HepG2 (cell line): ENCODE data around the gene STX12. TPM values are rescaled to one million over a fixed set of nuclear protein-coding genes. Genes with fewer than 3 reads are reported as not detected.
A peak's percentile ranks its signal among the peaks of the same experiment; 100 is the strongest.

ENCODE experiments used
- AGO1 ChIP-seq: fragments of 200-400 bp; formaldehyde crosslinking; IDR thresholded peaks from 2 replicates; pipeline ENCODE4 v1.6.1; 2017; ENCODE audit warnings: mild to moderate bottlenecking, low read depth, low read length, moderate library complexity; ENCODE audit not compliant: poor library complexity, severe bottlenecking
- CBFB ChIP-seq: sonication (generic); formaldehyde crosslinking; IDR thresholded peaks from 2 replicates; pipeline ENCODE4 v1.4.0; 2020; ENCODE audit warnings: missing genetic modification reagents
- HNRNPK ChIP-seq: fragments of 200-400 bp; formaldehyde crosslinking; IDR thresholded peaks from 2 replicates; pipeline ENCODE4 v1.6.1; 2018; ENCODE audit warnings: low read length, low read depth, moderate library complexity, mild to moderate bottlenecking; ENCODE audit not compliant: poor library complexity, severe bottlenecking
- HNRNPL ChIP-seq: fragments of 200-400 bp; formaldehyde crosslinking; IDR thresholded peaks from 2 replicates; pipeline ENCODE4 v1.6.1; 2017; ENCODE audit warnings: mild to moderate bottlenecking, low read depth, low read length
- JDP2 ChIP-seq: sonication (generic); formaldehyde crosslinking; IDR thresholded peaks from 2 replicates; pipeline ENCODE4 v1.8.1; 2022; ENCODE audit warnings: missing genetic modification reagents, borderline replicate concordance
- PCBP1 ChIP-seq: fragments of 200-400 bp; formaldehyde crosslinking; IDR thresholded peaks from 2 replicates; pipeline ENCODE4 v1.6.1; 2017; ENCODE audit warnings: mild to moderate bottlenecking, low read depth, low read length, borderline replicate concordance
- PHB2 ChIP-seq: fragments of 450-650 bp; IDR thresholded peaks from 2 replicates; pipeline ENCODE4 v1.6.1; 2018; ENCODE audit not compliant: partially characterized antibody
- SMARCC2 ChIP-seq: fragments of 450-650 bp; IDR thresholded peaks from 2 replicates; pipeline ENCODE4 v1.6.1; 2017; ENCODE audit warnings: antibody characterized with exemption, mild to moderate bottlenecking
- SMC3 ChIP-seq: IDR thresholded peaks from 2 replicates; pipeline ENCODE4 v1.6.1; 2011; ENCODE audit warnings: low read length, improper control_type of control experiment
- SOX6 ChIP-seq, 2 experiments: fragments of 450-650 bp in 1 of 2; sonication (generic) in 1 of 2; formaldehyde crosslinking in 1 of 2; IDR thresholded peaks; 2 replicates each; pipeline versions ENCODE4 v1.4.0 to v1.6.1; 2017 to 2020; ENCODE audit warnings: antibody characterized with exemption in 1 of 2, mild to moderate bottlenecking in 1 of 2, missing genetic modification reagents in 1 of 2
- THAP7 ChIP-seq: sonication (generic); formaldehyde crosslinking; IDR thresholded peaks from 2 replicates; pipeline ENCODE4 v1.8.1; 2023; ENCODE audit warnings: mild to moderate bottlenecking, missing genetic modification reagents
- TMF1 ChIP-seq: sonication (generic); formaldehyde crosslinking; IDR thresholded peaks from 2 replicates; pipeline ENCODE4 v1.8.1; 2022; ENCODE audit warnings: low read depth, missing genetic modification reagents
- ZBTB37 ChIP-seq: sonication (generic); formaldehyde crosslinking; IDR thresholded peaks from 2 replicates; pipeline ENCODE4 v1.4.0; 2020; ENCODE audit warnings: mild to moderate bottlenecking, missing genetic modification reagents
- ZFAT ChIP-seq: sonication (generic); formaldehyde crosslinking; conservative IDR thresholded peaks from 2 replicates; pipeline ENCODE4 v1.8.1; 2023; ENCODE audit warnings: missing genetic modification reagents, inconsistent platforms
- ZKSCAN1 ChIP-seq: fragments of 150-350 bp; IDR thresholded peaks from 2 replicates; pipeline ENCODE4 v1.6.1; 2014; ENCODE audit warnings: low read length
- ZKSCAN8 ChIP-seq: IDR thresholded peaks from 2 replicates; pipeline ENCODE4 v1.6.1; 2016; ENCODE audit warnings: borderline replicate concordance, missing genetic modification reagents, missing compliant biosample characterization
- ZNF17 ChIP-seq: sonication (generic); formaldehyde crosslinking; IDR thresholded peaks from 2 replicates; pipeline ENCODE4 v1.5.0; 2020; ENCODE audit warnings: mild to moderate bottlenecking, missing genetic modification reagents
- ZNF205 ChIP-seq: IDR thresholded peaks from 2 replicates; pipeline ENCODE4 v1.6.1; 2018; ENCODE audit warnings: missing biosample characterization, missing genetic modification reagents
- ZNF207 ChIP-seq: fragments of 450-650 bp; IDR thresholded peaks from 2 replicates; pipeline ENCODE4 v1.6.1; 2016; ENCODE audit warnings: antibody characterized with exemption, borderline replicate concordance
- ZNF253 ChIP-seq: sonication (generic); formaldehyde crosslinking; IDR thresholded peaks from 2 replicates; pipeline ENCODE4 v1.8.0; 2022; ENCODE audit warnings: mild to moderate bottlenecking, missing genetic modification reagents, borderline replicate concordance
- ZNF354B ChIP-seq: sonication (generic); formaldehyde crosslinking; IDR thresholded peaks from 2 replicates; pipeline ENCODE4 v1.8.0; 2022; ENCODE audit warnings: mild to moderate bottlenecking, missing genetic modification reagents
- ZNF446 ChIP-seq: sonication (generic); formaldehyde crosslinking; IDR thresholded peaks from 2 replicates; pipeline ENCODE4 v1.5.0; 2020; ENCODE audit warnings: mild to moderate bottlenecking, missing genetic modification reagents
- ZNF550 ChIP-seq: sonication (generic); formaldehyde crosslinking; IDR thresholded peaks from 2 replicates; pipeline ENCODE4 v1.4.0; 2020; ENCODE audit warnings: mild to moderate bottlenecking, missing genetic modification reagents, borderline replicate concordance
- ZNF567 ChIP-seq: sonication (generic); formaldehyde crosslinking; IDR thresholded peaks from 2 replicates; pipeline ENCODE4 v1.8.1; 2023; ENCODE audit warnings: mild to moderate bottlenecking, missing genetic modification reagents, borderline replicate concordance
- ZNF790 ChIP-seq: sonication (generic); formaldehyde crosslinking; IDR thresholded peaks from 2 replicates; pipeline ENCODE4 v1.8.0; 2022; ENCODE audit warnings: missing genetic modification reagents, mild to moderate bottlenecking, borderline replicate concordance
- ZSCAN20 ChIP-seq: sonication (generic); formaldehyde crosslinking; IDR thresholded peaks from 2 replicates; pipeline ENCODE4 v1.4.0; 2020; ENCODE audit warnings: missing genetic modification reagents, mild to moderate bottlenecking, borderline replicate concordance
- polyA plus RNA-seq, 8 experiments: library from polyadenylated mRNA; depleted of rRNA in 3 of 8; stranded (reverse) in 7 of 8; unstranded in 1 of 8; fragments of >200 nt; fragmentation: Illumina TruSeq in 4 of 8; extraction: Trizol in 4 of 8; gene quantifications; 2 replicates each; pipeline versions ENCODE4 v1.2.1 to v1.2.3, GENCODE V29; 2011 to 2016; ENCODE audit warnings: low read depth in 4 of 8, missing spikeins in 1 of 8, mixed read lengths in 1 of 8; ENCODE audit not compliant: insufficient read depth in 1 of 8
- total RNA-seq, 5 experiments: library from RNA; depleted of rRNA; stranded (reverse); fragments of >200 nt; fragmentation: Illumina TruSeq; extraction: Trizol; gene quantifications; 2 replicates each; pipeline ENCODE4 v1.2.3, GENCODE V29; 2016; ENCODE audit warnings: low read depth in 1 of 5
- TF ChIP-seq, protein P1 (sequence below): IDR thresholded peaks from 2 replicates; pipeline ENCODE4 v1.6.1; 2012; ENCODE audit warnings: inconsistent platforms

The STX12 gene
- total and polyA plus RNA-seq, 2 of the 13 experiments (the other 11 are each of a cell fraction or from before 2014, with no cell fraction given), result 9.0 to 19.7 TPM

DNA sequence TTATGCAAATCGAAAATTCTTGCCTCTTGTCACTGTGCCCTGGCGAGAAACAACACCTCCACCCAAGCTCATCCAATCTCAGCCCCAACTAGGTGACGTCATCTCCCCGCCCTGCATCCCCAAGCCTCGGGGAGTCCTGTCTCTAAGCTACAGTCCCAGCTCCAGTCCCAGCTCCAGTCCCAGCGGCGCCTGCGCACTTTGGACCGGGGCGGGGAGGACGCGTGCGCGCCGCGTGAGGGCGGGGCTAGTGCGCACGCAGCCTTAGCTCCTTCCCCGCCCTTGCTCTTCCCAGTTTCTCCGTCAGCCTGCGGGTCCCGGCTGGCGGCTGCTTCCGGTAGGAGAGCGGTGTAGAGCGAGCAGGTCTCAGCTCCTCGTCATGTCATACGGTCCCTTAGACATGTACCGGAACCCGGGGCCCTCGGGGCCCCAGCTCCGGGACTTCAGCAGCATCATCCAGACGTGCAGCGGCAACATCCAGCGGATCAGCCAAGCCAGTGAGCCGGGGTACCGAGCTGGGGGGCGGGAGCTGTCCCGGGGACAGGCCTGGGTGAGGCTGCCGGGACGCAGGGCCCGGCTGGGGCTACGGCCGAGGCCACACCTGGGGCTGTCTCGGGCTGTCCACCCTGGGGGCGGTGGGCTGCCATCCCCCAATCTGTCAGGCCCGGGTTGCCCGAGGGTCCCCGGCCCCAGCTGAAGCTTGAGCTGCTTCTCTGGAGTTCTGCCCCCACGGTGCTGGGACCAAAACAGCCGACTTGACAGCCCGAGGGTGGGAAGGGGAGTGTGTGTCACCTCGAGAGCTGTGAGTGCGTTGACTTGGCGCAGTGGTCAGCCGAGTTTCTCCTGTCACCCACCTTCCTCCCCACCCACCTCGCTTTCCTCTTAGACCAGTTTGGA is at the start of gene STX12 (continued):
- TF ChIP-seq ZNF207 (no peak), ZNF17 (CRISPR knock-in tag) (no peak), SOX6 (IDR thresholded peaks at IDR 0.05) (no peak), SOX6 (CRISPR knock-in tag; IDR thresholded peaks at IDR 0.05) (0 out of 2 replicates have a peak, but pooled peaks have one; percentile 23), ZKSCAN1 (no peak), ZNF253 (CRISPR knock-in tag) (no peak), HNRNPL (no peak), ZSCAN20 (CRISPR knock-in tag) (no peak), THAP7 (no peak), ZNF205 (0 out of 2 replicates have a peak, but pooled peaks have one; percentile 16), ZNF550 (CRISPR knock-in tag) (no peak), JDP2 (no peak), HNRNPK (no peak), SMARCC2 (no peak), SMC3 (no peak), PHB2 (no peak), ZNF446 (0 out of 2 replicates have a peak, but pooled peaks have one; percentile 42), ZNF354B (no peak), PCBP1 (no peak), ZKSCAN8 (CRISPR knock-in tag) (no peak), TMF1 (CRISPR knock-in tag) (no peak), ZNF567 (CRISPR knock-in tag) (no peak), AGO1 (peak; percentile 45), ZBTB37 (CRISPR knock-in tag) (no peak), ZFAT (CRISPR knock-in tag) (no peak), ZNF790 (CRISPR knock-in tag) (no peak), CBFB (no peak)
- TF ChIP-seq, protein P1, sequence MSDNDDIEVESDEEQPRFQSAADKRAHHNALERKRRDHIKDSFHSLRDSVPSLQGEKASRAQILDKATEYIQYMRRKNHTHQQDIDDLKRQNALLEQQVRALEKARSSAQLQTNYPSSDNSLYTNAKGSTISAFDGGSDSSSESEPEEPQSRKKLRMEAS, result no peak; the same call in none of the 2 replicates
